CD4-positive, alpha-beta T cell treated with Interleukin-4 for 1 hour (primary cell): ENCODE results near the gene SORCS2.

Source experiments
- DNase-seq, 2 donors: peaks; one replicate each; pipeline ENCODE4 v3.0.0-alpha.2; 2020 to 2022

SORCS2 gene

GRCh38 chr4:7341491-7342222, 149.3 kb downstream of the SORCS2 start:
- DNase-seq: no peak

GRCh38 chr4:7342223-7343080, 150.1 kb downstream of the SORCS2 start:
- no peak for DNase-seq

- DNase-seq: no peak
These were observed 150.8 kb downstream of the SORCS2 start for GRCh38 chr4:7343081-7343655.

GRCh38 chr4:7343950-7344349, 151.6 kb downstream of the SORCS2 start:
- DNase-seq: no peak

- DNase-seq: no peak
These were observed 152.4 kb downstream of the SORCS2 start for GRCh38 chr4:7344636-7345155.

GRCh38 chr4:7347981-7348380, 155.6 kb downstream of the SORCS2 start:
- no peak for DNase-seq

- no peak for DNase-seq
These were observed 156.9 kb downstream of the SORCS2 start for GRCh38 chr4:7348946-7349900.

- no peak for DNase-seq
These were observed 158.1 kb downstream of the SORCS2 start for GRCh38 chr4:7350396-7350795.

- DNase-seq: no peak
These were observed 158.7 kb downstream of the SORCS2 start for GRCh38 chr4:7351014-7351413.

- no peak for DNase-seq
These were observed 160.1 kb downstream of the SORCS2 start for GRCh38 chr4:7352486-7352885.

- no peak for DNase-seq
These were observed 160.9 kb downstream of the SORCS2 start for GRCh38 chr4:7353046-7353790.

- DNase-seq: no peak
These were observed 161.7 kb downstream of the SORCS2 start for GRCh38 chr4:7353846-7354610.

- no peak for DNase-seq
These were observed 162.6 kb downstream of the SORCS2 start for GRCh38 chr4:7354927-7355326.

GRCh38 chr4:7355795-7356194, 163.5 kb downstream of the SORCS2 start:
- no peak for DNase-seq

- DNase-seq: no peak
These were observed 164.5 kb downstream of the SORCS2 start for GRCh38 chr4:7356667-7357310.

GRCh38 chr4:7357323-7357722, 165.0 kb downstream of the SORCS2 start:
- no peak for DNase-seq

- no peak for DNase-seq
These were observed 165.9 kb downstream of the SORCS2 start for GRCh38 chr4:7358100-7358735.

GRCh38 chr4:7359400-7360062, 167.2 kb downstream of the SORCS2 start:
- no peak for DNase-seq

- DNase-seq: no peak
These were observed 168.5 kb downstream of the SORCS2 start for GRCh38 chr4:7360806-7361205.
